Stimulated activated CD4-positive, alpha-beta T cell treated with anti-CD3 and anti-CD28 coated beads, Interleukin-12 subunit alpha, Interleukin-12 subunit beta, amount 100 ng/mL, for 48 hours (primary cell): ENCODE data around the gene VCL.
"Not testable (repeated sequence)": the region's sequence is repeated elsewhere in the genome, so short reads cannot be mapped to it uniquely, and the experiment has no call there.

Experiments used
- DNase-seq, 3 donors: peaks; one replicate each; pipeline ENCODE4 v3.0.0-alpha.2; 2020; ENCODE audit warnings: low read depth in 2 of 3, low spot score in 1 of 3

The VCL gene

DNA sequence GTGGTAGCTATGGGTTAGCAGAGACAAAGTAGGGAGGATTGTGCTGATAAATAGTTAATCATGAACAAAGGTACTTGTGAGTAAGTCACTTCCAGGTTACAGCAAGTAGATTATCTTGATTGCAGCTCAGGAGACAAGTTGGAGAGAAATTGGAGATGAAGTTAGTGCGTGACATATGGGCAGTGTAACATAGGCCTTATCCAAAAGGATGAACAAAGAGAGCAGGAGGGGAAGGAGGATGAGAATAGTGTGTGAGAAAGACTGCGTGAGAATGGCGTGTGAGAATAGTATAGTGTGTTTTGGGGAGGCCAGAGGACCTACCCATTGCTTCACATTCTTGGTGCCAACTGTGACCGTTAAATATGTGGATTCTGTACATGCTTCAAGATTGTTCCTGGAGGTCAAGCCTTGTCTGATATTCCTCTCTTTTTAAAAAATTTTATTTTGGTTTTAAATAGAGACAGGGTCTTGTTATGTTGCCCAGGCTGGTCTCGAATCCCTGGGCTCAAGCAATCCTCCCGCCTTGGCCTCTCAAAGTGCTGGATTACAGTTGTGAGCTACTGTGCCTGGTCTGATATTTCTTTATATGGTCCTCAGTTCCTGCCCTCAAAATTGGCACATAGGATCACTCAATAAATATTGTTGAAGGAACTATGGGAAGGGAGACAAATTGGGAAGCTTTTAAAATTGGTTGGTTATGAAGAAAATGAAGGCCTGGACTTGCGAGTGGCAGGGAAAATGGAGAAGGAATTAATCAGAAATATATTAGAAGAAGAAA lies 3.2 kb downstream of the VCL start:
- DNase-seq, result no peak

DNA sequence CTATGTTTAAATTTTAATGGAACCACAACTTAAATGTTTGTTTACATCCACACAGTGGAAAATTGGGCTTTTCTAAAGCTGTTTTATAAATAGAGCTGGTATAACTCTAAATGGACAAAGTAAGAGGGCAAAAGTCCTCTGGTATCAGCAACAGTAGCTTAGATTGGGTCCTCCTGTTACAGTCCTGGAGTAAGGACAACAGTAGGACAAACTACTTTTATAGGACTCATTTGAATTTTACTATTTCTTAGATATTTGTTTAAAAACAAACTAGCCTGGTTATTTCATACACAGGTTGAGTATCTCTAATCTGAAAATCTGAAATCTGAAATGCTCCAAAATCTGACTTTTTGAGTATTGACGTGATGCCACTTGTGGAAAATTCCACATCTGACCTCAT lies 8.4 kb downstream of the VCL start:
- DNase-seq, result no peak

- no peak for DNase-seq
Measured at GRCh38 chr10:74008212-74008731, 10.4 kb downstream of the VCL start.

DNA sequence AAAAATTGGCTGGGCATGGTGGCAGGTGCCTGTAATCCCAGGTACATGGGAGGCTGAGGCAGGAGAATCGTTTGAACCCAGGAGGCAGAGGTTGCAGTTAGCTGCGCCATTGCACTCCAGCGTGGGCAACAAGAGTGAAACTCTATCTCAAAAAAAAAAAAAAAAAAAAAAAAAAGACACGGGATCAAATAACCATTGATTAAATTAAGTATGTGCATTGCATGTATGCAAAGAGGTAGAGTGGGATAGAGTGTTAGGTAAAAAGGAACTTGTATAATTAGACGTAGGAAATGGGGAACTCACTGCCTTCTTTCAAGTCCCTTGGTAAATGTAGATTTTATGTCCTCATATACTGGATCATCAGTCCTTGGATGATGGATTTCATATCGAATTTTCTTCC lies 13.1 kb downstream of the VCL start:
- DNase-seq, result no peak

GRCh38 chr10:74011770-74012169 lies 13.9 kb downstream of the VCL start:
- no peak for DNase-seq

GRCh38 chr10:74012480-74012879 lies 14.6 kb downstream of the VCL start:
- DNase-seq, result no peak

DNA sequence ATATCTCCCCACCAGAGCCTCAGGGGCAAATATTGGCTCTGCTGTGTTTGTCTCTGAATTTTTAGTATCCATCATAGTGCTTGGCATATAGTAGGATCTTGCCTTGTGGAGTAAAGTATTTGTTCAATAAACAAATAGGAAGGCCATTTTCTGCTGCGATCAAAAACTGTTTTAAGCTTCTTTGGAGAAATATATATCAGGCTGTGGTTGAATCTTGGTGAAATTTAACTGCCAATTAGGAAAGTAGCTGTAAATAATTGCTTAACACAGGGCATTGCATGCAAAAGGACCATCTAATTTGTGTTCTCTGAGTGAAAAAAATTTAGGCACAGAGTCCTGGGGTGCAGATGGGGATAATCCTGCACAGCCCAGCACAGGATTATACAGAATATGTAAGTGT lies 15.1 kb downstream of the VCL start:
- DNase-seq, result no peak

DNA sequence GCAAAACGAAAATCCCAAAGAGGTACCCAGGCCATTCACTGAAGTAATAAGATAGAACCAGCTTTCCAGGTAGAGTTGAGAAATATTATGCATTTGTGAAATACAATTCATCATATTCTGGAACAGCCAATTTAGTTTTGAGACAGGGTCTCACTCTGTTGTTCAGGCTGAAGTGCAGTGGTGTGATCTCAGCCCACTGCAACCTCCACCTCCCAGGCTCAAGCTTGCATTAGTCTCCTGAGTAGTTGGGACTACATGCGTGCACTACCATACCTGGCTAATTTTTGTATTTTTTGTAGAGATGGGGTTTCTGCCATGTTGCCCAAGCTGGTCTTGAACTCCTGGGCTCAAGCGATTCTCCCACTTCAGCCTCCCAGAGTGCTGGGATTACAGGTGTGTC lies 16.7 kb downstream of the VCL start:
- not testable (repeated sequence) for DNase-seq

DNA sequence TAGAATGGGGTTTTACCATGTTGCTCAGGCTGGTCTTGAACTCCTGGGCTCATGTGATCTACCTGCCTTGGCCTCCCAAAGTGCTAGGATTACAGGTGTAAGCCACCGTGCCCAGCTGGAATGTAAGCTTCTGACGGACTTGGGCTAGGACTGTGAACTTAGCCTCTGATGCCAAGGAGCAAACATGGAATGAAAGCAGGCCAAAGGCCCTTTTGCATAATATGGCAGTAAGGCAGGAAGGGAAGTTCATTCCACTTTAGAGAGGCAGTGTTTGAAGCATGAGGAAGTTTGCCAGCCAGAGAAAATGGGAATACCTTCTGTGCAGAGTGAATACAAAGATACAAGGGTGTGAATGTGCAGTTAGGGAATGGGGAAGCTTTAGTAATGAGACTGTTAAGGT lies 20.3 kb downstream of the VCL start:
- no peak for DNase-seq

GRCh38 chr10:74021248-74022055 lies 23.5 kb downstream of the VCL start:
- DNase-seq, result no peak

- DNase-seq, result no peak
Measured at GRCh38 chr10:74022926-74023629, 25.2 kb downstream of the VCL start.

- no peak for DNase-seq
Measured at GRCh38 chr10:74024600-74024999, 26.7 kb downstream of the VCL start.

GRCh38 chr10:74025380-74025978 lies 27.6 kb downstream of the VCL start:
- DNase-seq, result no peak

- no peak for DNase-seq
Measured at GRCh38 chr10:74026428-74027015, 28.6 kb downstream of the VCL start.

GRCh38 chr10:74027702-74028101 lies 29.8 kb downstream of the VCL start:
- no peak for DNase-seq

DNA sequence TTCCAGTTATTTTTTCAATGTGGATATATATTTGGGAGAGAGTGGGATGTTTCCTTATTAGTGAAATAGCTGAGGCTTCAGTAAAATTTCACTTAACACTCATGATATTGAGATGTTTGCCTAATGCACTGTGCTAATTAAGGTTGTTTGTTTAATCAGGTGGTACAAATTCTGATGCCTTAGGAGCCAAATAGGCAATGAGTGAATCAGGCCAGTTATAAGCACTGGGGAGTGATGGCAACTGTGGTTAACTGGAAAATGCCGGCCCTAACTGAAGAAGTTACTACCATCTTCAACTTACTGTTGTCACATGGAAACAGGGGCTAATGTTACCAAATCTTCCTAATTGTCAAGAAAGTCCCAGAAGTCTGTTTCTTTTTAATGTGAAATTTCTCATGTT lies 32.0 kb downstream of the VCL start:
- DNase-seq, result no peak

GRCh38 chr10:74032208-74032607 lies 34.3 kb downstream of the VCL start:
- DNase-seq, result not testable (repeated sequence)

DNA sequence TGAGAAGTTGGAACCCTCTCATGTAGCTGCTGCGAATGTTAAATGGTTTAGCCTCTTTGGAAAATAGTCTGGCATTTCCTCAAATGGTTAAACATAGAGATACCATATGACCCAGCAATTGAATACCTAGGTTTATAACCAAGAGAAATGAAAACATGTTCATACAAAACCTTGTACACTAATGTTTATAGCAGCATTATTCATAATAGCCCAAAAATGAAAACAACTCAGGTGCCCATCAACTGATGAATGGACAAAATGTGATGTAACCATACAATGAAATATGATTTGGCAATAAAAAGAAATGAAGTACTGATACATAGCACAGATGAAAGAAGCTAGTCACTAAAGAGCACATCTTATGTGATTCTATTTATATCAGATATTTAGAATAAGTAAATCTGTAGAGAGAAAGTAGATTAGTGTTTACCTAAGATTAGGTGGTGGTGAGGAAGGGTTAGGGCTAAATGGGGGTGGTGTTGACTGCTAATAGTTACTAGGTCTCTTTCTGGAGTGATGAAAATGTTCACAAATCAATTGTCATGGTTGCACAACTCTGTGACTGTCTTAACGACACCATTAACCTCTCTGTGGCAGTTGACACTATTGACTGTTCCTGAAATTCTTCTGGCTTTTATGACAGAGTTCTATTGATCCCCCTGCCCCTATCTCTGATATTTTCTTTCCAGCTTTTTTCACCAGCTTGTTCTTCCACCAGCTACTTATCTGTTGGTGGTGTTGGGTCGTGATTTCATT lies 35.2 kb downstream of the VCL start:
- DNase-seq, result no peak

DNA sequence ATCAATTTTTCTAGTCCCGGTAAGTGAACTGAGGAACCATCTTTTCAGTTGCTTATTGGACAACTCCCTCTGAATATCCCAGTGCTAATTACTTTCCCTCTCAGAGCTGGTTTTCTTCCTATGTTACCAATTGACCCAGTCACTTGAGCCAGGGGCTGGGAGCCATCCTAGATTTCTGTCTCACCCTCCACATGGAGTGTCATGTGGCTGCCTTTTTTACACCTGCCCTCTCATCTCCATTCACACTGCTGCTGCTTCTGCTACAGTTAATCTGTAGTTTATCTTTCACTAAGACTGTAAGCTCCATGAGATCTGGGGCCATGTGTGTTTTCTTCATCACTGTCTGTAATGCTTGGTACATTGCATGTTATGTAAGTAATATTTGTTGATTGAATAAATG lies 35.8 kb downstream of the VCL start:
- DNase-seq, result no peak

DNA sequence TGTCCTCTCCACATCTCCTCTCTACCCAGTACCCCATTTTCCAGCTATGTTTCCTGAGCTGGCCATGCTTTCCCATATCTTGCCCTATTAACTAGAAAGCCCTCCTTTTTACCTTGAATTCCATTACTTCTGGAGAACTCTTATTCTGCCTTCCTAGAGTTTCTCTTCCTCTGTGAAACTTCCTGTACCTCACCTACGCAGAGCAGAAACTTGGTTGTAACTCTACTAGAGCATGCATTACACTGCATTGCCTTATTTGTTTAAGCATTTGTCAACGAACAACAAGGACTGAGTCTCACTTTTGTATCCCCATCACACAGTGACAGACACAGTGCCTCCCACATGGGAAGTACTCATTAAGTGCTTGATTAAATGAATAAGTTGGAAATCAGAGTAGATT lies 36.4 kb downstream of the VCL start:
- DNase-seq, result no peak
